Stimulated activated CD4-positive, alpha-beta T cell treated with anti-CD3 and anti-CD28 coated beads, Interleukin-4, amount 100 ng/mL, for 48 hours (primary cell): ENCODE data around the gene APOBEC3C.
A peak's percentile ranks its signal among the peaks of the same experiment; 100 is the strongest.
"Not testable (repeated sequence)": the region's sequence is repeated elsewhere in the genome, so short reads cannot be mapped to it uniquely, and the experiment has no call there.

Experiments
- DNase-seq, 2 donors: peaks; one replicate each; pipeline ENCODE4 v3.0.0-alpha.2; 2020; ENCODE audit warnings: low read depth in 2 of 2

APOBEC3C gene

GRCh38 chr22:38981992-38982927 lies 31.8 kb upstream of the APOBEC3C start, which contains the start of gene APOBEC3B:
Gene APOBEC3B, plus strand, starts transcription at chr22:38982347. Its CDS starts 107 bp downstream, at chr22:38982454.
- peak; percentile 28 to 39 for DNase-seq

- DNase-seq: no peak
Observed at GRCh38 chr22:38984224-38984623, 29.8 kb upstream of the APOBEC3C start.

- peak; percentile 60 to 62 for DNase-seq
Observed at GRCh38 chr22:38984784-38985757, 29.0 kb upstream of the APOBEC3C start.

DNA sequence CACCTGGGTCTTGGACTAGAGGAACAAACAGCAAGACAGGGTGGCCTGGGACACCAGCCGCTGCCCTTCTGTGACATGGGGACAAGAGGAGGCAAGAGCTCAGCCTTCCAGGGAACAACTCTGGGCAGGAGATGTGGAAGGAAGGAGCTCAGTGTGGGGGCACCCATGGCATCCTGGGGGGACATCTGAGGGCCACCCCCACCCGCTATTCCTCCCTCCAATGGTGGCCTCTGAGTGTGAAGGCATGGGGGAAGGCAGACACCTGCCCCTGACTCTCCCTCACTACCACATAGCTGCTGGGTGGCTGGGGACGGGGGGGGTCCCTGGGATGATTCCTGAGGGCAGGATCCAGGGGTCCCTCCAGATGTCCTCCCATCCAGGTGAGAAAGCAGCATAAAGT lies 27.4 kb upstream of the APOBEC3C start:
- DNase-seq: no peak

DNA sequence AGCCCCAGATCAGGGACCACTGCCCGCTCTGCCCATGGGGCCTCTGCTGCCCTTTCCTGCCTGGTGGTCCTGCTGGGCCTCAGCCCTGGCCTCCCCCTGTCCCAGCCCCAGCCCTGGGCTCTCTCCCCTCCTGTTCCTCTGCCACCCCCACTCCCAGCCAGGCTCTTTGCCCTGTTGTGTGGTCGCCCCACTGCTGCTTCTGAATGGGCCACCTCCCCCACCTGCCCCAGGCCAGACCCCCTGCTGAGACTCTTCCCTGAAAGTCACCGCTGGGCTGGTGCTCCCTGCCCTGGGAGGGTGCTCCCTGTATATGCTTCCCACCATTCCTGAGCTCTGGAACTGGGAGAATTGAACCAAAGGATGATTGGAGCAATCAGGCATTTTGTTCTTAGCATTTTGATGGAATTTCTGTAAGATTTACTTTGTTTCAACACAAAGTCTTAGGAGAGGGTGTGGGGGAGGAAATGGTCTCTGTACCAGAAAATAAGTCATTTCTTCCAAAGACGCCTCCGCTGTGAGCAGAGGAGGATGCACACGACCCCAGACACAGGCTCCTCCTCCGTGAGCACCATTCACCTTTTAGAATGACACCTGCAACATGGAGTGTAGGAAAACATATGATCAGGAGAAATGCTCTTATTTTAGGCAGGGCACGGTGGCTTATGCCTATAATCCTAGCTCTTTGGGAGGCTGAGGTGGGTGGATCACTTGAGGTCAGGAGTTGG lies 26.7 kb upstream of the APOBEC3C start:
- no peak for DNase-seq

- no peak for DNase-seq
Observed at GRCh38 chr22:38989466-38989865, 24.6 kb upstream of the APOBEC3C start.

DNA sequence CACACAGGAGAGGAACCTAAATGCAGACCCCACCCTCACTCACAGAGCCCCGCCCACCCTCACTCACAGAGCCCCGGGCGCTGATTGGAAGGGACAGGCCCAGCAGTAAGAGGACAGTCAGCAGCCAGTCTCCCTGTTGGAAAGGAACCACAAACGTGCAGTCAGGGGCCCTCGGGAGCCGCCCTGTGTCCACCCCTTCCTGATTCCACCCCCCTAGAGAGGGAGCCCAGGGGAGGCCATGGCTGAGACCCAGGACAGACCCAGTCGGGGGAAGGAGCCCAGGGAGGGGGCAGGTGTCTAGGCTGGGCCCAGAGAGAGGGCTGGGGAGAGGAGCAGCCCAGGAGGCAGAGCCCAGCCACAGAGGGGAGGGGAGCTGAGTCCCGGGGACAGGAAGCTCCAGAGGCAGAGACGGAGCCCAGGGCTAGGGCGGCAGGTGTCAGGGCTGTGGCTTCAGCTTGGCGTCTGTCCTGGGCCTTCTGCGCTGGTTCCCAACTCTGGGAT lies 21.1 kb upstream of the APOBEC3C start:
- not testable (repeated sequence) for DNase-seq

- no peak for DNase-seq
Observed at GRCh38 chr22:38996105-38996504, 18.0 kb upstream of the APOBEC3C start.

- DNase-seq: no peak
Observed at GRCh38 chr22:38997518-38997917, 16.5 kb upstream of the APOBEC3C start.

DNA sequence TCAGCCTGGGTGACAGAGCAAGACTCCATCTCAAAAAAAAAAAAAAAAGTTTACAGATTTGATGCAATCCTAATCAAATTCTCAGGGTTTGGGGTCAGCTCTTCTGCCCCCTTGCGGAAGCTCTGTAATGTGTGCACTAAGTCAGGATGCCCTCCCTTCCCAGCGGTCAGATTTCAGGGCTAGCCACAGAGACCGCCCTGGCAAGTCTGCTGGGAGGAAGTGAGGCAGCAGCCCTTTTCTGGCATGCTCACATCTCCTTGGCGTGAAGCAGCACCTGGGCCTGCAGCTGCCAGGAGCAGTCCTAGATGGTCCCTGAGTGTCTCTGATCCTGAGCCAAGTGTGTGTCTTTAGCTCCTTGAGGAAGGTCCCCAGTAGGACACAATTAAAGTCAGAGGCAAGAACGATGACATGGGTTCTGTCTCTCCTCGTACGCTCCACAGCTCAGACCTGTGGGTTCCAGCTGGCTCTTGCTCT lies 10.9 kb upstream of the APOBEC3C start:
- peak; percentile 45 to 67 for DNase-seq

GRCh38 chr22:39007177-39007576 lies 6.9 kb upstream of the APOBEC3C start:
- no peak for DNase-seq

GRCh38 chr22:39008271-39008850 lies 5.7 kb upstream of the APOBEC3C start:
- DNase-seq: not testable (repeated sequence)

DNA sequence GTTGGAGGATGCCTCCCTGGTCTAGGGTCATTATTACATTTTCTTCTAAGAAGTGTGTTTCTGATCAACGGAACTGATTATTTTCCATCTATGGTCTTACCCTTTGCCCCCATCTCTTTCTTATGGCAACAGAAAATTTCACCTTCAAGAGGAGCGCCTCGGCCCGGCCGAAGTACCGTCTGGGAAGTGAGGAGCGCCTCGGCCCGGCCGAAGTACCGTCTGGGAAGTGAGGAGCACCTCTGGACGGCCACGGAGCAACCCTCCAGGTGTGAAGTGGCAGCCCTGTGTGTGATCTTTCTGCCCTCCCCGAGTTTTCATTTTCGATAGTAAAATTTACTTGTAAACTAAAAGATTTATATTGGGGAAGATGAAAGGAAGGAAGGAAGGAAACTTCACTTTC lies 3.1 kb upstream of the APOBEC3C start:
- no peak for DNase-seq

DNA sequence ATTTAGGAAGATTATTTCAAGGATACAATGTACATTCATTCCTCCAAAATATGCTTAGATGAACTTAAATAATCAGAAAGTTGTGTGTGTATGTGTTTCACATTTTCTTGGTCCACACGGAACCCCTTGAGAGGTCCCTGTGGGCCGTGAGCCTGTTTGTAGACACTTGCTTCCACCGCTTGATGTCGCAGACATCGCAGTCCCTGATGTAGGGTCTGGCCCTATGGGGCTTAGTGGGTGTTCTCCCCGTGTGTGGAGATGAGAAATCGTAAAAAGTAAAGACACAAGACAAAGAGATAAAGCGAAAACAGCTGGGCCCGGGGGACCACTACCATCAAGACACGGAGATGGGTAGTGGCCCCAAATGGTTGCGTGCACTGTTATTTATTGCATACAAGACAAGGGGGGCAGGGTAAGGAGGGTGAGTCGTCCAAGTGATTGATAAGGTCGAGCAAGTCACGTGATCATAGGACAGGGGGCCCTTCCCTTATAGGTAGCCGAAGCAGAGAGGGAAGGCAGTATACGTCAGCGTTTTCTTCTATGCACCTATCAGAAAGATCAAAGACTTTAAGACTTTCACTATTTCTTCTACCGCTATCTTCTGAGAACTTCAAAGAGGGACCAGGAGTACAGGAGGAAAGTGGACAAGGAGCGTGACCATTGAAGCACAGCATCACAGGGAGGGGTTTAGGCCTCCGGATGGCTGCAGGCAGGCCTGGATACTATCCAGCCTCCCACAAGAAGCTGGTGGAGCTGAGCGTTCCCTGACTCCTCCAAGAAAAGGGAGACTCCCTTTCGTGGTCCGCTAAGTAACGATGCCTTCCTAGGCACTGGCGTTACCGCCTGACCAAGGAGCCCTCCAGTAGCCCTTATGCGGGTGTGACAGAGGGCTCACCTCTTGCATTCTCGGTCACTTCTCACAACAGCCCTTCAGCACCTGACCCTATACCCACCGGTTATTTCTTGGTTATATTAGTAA lies 1.2 kb upstream of the APOBEC3C start:
- no peak for DNase-seq

- DNase-seq: not testable (repeated sequence)
Observed at GRCh38 chr22:39013561-39013941, 506 bp upstream of the APOBEC3C start.

- not testable (repeated sequence) for DNase-seq
Observed at GRCh38 chr22:39014723-39015121, 665 bp downstream of the APOBEC3C start.

DNA sequence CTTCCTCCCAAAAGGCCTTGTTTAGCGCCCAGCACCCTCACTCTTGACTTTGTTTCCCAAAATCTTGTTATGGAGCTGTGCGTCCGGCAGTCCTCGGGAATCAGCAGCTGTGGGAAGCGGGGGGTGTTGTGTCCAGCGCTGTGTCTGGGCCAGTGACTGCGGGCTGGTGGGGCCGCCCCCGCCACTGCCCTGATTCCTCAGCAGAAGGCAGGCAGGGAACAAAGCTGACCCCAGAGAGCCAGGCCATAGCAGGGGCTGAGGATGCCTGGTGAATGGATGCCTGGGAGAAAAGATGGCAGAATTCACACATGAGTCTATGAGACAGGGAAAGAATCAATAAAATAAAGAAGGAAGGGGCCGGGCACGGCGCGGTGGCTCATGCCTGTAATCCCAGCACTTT lies 2.5 kb downstream of the APOBEC3C start:
- DNase-seq: no peak

- DNase-seq: no peak
Observed at GRCh38 chr22:39017596-39018365, 3.7 kb downstream of the APOBEC3C start.
